AG10803 (cell line): ENCODE measurements around the gene ATP13A5.

Source experiments
- DNase-seq: peaks from one replicate; pipeline ENCODE4 v3.0.0; 2010; ENCODE audit warnings: low read depth
- H3K4me3 ChIP-seq: 2 replicates; pipeline ENCODE4 v1.5.1; 2011; ENCODE audit warnings: mild to moderate bottlenecking, low read length, control low read depth
- CTCF ChIP-seq: conservative IDR thresholded peaks from 2 replicates; pipeline ENCODE4 v1.5.1; 2011; ENCODE audit warnings: mild to moderate bottlenecking, low read length, control low read depth, inconsistent platforms

Gene ATP13A5

GRCh38 chr3:193270451-193270850 lies 108.1 kb downstream of the ATP13A5 start:
- no peak for TF ChIP-seq CTCF
- H3K4me3 ChIP-seq: no peak overlapping the region
- DNase-seq: no peak

DNA sequence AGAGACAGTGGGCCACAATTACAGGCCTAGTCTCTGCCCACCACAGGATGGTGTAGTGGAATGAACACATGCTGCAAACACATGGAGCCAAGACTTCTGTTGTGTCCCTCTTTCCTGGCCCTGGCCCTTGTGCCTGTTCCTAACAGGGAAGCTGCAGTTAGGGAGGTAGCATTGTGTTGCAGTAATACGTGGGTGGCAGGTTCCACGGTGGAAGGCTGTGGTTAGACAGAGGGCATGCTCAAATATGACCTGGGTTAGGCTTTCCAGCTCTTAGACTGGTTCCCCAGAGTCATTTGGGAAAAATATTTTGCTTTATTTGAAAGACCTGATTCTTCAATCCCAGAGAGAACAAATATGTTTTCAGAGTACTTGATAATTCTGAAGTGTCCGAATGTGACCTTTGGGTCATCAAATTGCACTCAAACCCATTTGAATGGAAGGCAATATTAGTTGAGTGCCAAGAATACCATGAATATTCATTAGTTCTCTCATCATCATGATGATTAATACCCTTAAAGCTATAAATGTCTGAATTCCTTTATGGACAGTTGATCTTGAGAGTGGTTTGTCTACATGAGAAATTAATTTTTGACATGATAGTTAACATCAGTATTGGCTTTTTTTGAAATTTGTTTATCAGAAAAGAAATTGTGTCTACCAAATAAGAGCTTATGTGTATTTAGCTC lies 109.1 kb downstream of the ATP13A5 start:
- no peak for TF ChIP-seq CTCF

DNA sequence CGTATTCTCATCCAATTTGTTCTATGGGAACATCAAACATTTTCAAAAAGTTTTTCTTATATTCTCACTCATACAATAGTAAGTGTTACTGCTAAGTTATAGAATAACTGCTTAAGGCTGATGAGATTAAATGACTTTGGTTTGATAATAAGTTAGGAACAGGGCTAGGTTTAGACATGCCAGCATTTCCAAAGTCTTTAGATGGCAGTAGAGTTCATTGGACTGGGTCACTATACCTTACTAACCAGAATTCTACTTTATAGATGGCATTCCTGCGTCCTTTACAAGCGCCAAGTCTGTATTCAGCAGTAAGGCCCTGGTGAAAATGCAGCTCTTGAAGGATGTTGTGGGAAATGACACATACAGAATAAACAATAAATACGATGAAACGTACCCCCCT lies 115.8 kb downstream of the ATP13A5 start:
- H3K4me3 ChIP-seq: no peak overlapping the region
- no peak for DNase-seq
- no peak for TF ChIP-seq CTCF

More for the DNA sequence above, 109.1 kb downstream of the ATP13A5 start:
- no peak overlapping the region for H3K4me3 ChIP-seq
- DNase-seq: no peak

- no peak for DNase-seq
- H3K4me3 ChIP-seq: no peak overlapping the region
- no peak for TF ChIP-seq CTCF
These were observed 116.6 kb downstream of the ATP13A5 start for GRCh38 chr3:193261970-193262369.

DNA sequence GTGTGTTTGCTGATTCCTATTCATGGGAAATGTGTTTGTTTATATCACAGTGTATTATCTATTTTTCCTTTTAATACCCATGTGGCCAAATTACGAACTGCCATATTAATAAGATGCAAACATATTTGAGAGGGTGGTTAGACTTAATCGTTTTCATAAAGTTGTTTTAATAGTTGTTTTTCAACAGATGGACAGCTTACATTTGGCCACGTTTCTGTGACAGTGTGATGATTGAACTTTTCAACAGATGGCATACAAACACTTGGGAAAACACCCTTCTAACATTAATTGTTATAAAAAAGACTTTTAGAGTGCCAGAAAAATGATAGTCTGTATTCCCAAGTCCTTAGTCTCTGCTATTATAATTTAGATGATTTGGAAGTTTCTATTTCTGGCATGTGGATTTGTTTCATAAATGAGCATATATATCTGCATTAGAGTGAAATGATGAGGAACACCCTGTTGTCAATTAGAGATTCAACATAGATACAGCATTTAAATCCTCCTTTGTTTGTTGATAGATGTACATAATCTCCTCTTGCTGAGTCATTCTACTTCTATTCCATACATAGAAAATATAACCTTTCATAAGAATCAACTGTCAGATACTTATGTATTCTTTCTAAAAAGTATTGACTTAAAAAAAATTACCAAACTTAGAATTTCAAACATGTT lies 124.4 kb downstream of the ATP13A5 start:
- no peak overlapping the region for H3K4me3 ChIP-seq
- no peak for DNase-seq
- TF ChIP-seq CTCF: no peak

DNA sequence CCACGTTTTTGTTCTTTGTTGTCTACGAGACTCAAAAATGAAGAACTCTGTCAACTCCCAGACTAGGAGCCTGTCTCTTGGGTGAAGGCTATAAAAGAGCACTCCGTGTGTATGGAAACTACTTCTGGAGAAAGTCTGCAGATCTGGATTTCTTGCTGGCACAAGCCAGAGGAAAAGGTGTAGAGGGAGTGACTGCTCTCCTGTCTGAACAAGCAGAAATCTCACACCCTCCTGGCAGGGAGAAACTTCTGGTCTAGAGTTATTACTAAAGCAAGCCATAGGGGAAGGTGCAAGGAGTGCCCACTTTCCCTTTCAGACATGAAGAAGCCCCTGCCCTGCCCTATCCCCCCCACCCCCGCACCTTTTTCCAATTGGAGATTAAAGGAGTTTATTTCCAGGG lies 128.1 kb downstream of the ATP13A5 start:
- H3K4me3 ChIP-seq: no peak overlapping the region
- TF ChIP-seq CTCF: no peak
- no peak for DNase-seq

- no peak for DNase-seq
- TF ChIP-seq CTCF: no peak
- H3K4me3 ChIP-seq: no peak overlapping the region
These were observed 129.6 kb downstream of the ATP13A5 start for GRCh38 chr3:193248848-193249468.
